GM21529 (cell line): Measurements from ENCODE around the gene PLA2G1B.
"Not testable (repeated sequence)": the region's sequence is repeated elsewhere in the genome, so short reads cannot be mapped to it uniquely, and the experiment has no call there.

Source experiments
- ATAC-seq: cut with Tn5 transposase; IDR thresholded peaks from one replicate; pipeline ENCODE4 v1.9.1; 2021; ENCODE audit not compliant: unreplicated experiment

PLA2G1B gene

DNA sequence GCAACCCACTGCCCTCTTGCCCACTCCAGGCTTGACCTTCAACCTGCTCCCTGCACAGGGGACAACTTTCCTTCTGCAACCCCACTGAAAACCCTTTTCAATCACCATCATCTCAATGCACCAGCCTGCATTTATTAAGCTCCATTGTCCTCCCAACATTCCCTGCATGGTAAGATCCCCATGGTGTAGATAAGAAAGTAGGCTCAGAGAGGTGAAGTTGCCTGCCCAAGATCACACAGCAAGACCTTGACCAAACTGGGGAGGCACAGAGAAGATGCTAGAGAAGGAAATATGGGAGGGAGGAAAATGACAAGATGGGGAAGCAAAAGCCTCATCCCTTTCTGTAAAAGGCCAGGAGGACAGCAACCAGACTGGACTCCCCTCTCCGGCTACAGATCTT, 31.5 kb upstream of the PLA2G1B start:
- no peak for ATAC-seq

DNA sequence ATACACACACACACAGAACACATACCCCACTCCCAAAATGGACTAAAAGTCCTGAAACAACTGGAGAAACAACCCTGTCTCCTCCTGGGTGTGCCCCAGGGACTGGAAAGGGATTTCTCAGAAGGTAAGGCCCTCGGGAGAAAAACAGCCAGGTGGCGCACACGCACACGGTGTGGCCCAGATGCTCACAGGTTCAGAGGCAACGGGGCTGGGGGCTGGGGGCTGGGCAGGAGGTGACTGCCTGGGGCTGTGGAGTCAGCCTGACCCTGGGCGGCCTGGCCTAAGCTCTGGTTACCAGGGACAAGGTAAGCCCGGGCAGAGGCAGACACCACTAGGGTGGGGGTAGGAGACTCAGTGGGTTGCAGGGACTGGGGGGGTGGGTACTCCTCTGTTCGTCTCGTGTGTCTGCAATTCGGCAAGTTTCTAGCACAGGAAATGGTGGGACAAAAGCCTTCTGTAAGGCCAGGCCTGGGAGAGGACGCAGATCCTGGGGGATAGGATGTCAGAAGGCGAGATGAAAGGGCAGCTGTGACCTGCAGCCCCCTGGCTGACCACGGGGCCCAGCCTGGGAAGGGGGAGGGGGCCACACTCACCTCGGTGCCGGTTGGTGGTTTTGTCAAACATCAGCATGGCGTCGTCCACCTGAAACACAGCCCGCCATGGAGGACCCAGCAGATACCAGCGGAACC, 31.0 kb upstream of the PLA2G1B start:
- no peak for ATAC-seq

DNA sequence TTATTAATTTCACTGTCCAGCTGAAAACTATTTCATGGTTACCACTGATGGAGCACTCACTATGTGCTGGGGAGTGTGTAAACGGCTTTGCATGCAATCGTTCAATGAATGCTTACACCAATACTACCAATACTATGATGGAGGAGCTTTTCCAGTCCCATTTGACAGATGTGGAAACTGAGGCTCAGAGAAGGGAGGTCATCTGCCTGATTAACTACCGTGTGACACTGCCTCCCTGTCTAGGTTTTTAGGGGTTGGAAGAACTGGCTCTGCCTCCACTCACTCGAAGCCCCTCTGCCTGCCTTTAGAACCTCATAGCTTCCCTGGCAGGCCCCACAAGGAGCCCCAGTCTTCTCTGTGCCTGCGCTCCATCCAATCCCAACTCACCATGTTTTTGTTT, 29.5 kb upstream of the PLA2G1B start:
- no peak for ATAC-seq

DNA sequence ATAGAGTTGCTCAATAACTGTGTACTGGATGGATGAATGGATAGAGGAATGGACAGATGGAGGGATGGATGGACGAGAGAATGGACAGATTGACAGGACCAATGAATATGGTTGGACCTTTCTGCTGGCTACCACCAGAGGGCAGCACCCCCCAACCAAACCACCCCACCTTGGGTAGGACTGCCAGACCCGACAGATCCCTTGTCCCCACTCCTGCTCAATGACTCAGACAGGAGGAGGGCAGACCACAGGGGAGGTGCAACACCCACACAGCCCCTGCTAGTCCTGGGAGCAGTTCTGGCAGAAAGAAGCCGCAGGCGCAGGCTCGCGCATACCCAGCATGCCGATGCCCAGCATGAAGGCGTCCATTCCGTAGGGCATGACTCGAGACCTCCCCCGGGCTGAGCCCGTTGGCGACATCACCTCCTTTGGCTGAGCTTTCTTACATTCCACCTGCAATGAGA, 29.0 kb upstream of the PLA2G1B start:
- no peak for ATAC-seq

DNA sequence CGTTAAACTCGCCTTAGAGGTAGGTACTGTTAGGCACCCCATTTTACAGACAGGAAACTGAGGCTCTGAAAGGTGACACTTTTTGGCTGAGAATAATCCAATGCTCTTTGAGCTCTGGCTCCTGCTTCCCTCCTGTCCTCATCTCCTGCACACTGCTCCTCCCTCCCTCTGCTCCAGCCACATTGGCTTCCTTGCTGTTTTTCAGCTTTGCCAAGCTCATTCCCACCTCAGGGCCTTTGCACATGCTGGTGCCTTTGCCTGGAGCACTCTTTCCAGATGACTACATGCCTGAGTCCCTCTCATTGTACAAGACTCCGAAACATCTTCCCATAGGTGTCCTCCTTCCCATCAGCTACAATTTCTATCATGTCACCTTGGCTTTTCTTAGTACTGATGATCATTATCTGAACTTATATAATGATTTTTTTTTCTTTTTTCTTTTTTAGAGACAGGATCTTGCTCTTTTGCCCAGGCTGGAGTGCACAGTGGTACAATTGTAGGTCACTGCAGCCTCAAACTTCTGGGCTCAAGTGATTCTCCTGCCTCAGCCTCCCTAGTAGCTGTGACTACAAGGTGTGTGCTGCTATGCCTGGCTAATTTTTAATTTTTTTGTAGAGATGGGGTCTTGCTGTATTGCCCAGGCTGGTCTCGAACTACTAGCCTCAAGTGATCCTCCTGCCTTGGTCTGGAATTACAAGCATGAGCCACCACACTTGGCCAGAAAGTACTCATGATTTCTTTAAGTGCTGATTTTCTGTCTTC, 26.2 kb upstream of the PLA2G1B start:
- no peak for ATAC-seq

DNA sequence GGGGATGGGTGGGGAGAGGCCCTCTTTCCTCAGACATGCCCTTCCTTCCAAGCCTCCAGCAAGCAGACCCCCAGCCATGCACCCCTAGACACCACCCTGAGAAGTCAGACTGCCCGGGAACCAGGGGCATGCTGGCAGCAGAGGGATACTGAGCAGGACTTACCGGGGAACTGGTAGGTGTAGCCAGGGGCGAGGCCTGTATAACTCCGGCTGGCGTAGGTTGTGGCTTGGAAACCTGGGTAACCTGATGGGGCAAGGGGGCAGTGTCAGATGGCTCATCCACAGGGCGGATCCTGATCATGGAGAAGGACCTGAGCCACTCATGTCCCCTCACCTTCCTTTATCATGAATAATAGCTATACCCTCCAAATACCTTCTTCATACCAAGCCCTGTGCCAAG, 25.6 kb upstream of the PLA2G1B start:
- ATAC-seq = no peak

DNA sequence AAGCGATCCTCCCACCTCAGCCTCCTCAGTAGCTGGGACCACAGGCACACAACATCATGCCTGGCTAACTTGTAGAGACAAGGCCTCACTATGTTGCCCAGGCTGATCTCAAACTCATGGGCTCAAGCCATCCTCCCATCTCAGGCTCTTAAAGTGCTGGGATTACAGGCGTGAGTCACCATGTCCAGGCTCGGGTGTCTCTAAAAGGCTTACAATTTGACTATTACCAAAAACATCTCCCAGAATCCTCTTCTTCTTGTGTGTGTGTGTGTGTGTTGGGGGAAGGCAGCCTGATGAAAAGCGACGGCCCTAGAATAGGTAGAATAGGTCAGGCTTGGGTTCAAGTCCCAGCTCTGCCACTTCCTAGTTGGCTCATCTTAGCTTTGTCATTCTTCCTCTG, 24.5 kb upstream of the PLA2G1B start:
- ATAC-seq = no peak

DNA sequence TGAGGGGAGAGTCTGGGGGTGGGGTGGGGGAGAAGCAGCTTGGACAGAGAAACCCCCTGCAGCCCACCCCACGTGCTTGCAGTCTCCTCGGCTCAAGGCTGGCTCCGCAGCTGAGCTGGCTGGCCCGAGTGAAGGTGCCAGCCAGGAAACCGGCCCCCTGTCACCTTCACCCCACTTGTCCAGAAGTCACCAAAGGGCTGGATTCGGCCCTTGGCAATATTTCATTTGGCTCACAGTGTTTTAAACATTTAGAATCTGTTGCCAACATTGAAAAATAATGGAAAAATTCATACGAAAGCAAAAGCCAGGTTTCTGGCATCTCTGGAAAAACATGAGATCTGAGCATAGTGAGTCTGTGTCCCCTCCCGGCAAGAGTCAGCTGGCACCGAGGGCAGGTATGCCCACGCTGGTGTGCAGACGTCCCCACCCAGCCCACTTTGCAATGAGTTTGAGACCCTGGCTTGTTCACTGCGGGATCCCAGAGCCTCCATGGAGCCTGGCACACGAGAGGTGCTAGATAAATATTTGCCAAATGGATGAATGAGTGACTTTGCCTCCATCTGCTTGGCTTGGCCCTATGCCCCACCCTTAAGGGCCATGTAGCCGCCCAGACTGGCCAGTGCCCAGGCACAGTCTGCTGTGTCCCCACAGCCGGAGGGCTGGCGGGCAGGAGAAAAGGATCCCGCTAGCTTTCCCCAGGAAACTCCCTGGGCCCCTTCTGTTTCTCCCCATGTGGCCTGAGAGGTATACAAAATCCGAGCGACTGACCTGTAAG, 23.2 kb upstream of the PLA2G1B start:
- ATAC-seq = no peak

DNA sequence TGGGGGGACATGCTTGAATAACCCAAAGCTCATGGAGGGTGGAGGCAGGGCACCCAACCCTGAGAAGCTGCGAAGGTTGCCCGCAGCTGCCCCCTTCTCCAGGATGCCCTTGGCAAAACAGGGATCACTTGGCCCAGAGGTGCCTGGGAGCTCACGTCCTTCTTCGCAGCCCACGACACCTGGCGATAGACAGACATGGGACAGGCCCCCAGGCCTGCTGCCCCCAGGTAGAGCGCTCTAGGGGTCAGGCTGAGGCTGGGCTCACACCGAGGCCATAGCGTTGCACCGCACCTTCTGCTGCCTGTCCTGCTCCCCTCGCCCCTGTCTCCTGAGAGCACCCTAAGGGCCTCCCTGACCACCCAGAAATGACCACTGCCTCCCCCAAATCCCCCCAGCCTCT, 20.2 kb upstream of the PLA2G1B start:
- no peak for ATAC-seq

DNA sequence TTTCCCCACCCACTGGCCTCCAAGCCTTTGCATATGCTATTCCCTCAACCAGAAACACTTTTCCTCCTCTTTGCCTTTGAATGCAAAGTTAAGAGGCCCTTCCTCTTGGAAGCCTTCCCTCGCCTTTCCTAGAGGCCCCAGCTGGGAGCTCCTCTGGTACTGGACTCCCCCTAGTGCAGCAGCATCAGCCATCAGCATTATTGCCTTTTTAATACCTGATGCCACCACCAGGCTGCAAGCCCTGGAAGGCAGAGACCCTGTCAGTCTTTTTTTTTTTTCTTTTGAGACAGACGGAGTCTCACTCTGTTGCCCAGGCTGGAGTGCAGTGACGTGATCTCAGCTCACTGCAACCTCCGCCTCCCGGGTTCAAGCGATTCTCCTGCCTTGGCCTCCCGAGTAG, 19.1 kb upstream of the PLA2G1B start:
- no peak for ATAC-seq

DNA sequence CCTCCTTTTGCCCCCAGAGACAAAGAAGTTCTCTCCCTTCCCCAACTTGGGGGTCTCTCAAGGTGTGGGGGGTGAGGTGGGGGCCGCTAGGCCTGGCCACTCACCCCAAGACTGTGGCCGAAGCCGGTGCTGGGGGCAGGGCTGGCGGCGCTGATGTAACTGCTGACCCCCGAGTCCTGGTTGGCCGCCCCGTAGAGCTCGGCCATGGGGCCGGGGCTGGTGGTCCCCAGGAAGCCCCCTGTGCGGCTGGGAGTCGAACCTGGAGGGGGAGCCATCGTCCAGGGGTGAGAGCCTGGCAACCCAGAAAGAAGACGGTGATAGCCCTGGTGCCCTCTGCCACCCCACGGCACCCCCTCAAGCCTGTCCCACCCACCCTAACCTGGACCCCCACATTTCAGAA, 18.5 kb upstream of the PLA2G1B start:
- no peak for ATAC-seq

DNA sequence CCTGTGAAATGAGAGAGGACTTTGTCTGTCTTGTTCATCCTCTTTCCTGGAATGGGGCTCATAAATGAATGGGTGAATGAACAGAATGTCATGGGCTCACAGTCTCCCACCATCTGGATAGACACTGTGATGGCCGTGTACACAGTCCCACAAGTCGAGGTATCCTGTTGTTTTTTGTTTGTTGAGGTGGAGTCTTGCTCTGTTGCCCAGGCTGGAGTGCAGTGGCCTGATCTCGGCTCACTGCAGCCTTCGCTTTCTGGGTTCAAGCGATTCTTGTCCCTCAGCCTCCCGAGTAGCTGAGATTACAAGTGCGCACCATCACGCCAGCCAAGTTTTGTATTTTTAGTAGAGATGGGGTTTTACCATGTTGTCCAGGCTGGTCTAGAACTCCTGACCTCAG, 16.1 kb upstream of the PLA2G1B start:
- ATAC-seq = no peak

DNA sequence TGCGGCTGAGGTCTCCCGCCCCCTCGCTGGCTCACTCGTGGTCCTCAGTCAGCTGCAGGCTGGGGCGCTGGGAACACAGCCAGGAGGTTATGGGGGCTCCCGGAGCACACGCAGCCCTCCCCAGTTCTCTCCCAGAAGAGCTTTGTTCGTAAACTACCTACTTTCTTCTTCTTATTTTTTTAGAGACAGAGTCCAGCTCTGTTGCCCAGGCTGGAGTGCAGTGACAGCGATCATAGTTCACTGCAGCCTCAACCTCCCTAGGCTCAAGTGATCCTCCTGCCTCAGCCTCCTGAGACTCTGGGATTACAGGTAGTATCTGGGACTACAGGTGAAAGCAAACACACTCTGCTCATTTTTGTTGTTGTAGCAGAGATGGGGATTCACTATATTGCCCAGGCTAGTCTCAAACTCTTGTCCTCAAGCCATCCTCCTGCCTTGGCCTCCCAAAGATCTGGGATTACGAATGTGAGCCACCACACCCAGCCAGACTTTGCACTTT, 15.5 kb upstream of the PLA2G1B start:
- no peak for ATAC-seq

DNA sequence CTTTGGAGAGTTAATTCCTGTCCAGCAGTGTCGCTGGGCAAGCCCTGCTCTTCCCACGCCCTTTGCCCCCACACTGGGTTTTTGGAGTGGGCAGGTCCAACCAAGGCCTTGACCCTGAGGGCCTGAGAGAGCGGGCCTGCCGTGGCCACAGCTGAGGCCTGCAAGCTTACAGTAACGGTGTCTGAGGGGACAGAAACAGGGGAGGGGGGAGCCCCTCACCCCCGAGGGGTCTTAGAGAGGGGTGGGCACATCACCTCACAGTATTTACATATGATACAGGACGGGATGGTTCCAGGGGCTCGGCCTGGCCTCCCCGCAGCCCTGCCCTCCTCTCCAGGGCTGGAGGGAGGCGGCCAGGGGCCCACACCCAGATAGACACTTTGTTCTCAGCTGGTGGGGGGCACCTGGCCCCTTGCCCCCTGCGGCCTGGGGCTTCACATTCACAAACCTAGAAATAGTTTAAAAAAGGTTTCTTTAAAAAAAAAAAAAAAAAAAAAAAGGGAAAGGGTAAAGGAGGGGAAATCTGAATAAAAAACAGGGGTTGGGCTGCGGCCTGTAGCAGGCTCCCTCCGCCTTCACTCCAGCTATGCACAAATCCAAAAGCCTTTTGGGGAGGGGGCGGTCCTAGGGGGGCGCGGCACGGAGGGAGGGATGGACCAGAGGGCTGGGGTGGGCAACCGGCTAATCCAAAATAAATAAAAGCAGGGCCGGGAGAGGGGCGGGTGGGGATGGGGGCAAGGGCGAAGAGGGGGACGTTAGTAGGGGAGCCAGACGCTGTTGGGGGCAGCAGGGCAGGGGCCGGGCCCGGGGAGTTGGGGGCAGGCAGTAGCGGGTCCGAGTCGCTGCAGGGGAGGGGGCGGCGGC, 14.8 kb upstream of the PLA2G1B start:
- ATAC-seq = no peak

DNA sequence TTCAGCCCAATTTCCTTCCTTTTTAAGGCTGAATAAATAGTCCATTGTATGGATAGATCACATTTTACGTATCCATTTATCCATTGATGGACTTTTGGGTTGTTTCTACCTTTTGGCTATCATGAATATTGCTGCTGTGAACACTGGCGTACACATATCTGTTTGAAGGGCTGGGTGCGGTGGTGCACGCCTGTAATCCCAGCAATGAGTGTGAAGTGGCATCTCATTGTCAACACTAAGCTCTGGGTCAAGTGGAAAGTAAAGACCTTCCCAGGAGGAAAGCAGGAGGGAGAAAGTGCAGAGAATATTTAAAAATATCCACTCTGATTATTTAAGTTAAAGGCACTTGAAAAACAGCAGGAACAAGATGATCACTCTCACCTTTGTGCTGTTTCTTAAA, 11.7 kb upstream of the PLA2G1B start:
- no peak for ATAC-seq

DNA sequence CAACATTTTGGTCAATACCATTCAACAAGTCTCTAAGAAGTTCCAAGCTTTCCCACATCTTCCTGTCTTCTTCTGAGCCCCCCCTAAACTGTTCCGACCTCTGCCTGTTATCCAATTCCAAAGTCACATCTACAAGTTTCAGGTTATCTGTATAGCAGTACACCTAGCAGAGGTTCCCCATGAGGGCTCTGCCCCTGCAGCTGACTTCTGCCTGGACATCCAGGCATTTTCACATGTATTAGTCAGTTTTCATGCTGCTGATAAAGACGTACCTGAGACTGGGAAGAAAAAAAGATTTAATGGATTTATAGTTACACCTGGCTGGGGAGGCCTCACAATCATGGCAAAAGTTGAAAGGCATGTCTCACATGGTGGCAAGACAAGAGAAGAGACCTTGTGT, 10.2 kb upstream of the PLA2G1B start:
- no peak for ATAC-seq

DNA sequence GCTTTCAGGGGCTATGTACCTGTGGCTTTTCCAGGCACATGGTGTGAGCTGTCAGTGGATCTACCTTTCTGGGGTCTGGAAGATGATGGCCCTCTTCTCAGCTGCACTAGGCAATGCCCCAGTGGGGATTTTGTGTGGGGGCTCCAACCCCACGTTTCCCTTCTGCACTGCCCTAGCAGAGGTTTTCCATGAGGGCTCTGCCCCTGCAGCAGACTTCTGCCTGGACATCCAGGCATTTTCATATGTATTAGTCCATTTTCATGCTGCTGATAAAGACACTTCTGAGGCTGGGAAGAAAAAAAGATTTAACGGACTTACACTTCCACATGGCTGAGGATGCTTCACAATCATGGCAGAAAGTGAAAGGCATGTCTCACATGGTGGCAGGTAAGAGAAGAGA, 8.8 kb upstream of the PLA2G1B start:
- ATAC-seq = not testable (repeated sequence)

DNA sequence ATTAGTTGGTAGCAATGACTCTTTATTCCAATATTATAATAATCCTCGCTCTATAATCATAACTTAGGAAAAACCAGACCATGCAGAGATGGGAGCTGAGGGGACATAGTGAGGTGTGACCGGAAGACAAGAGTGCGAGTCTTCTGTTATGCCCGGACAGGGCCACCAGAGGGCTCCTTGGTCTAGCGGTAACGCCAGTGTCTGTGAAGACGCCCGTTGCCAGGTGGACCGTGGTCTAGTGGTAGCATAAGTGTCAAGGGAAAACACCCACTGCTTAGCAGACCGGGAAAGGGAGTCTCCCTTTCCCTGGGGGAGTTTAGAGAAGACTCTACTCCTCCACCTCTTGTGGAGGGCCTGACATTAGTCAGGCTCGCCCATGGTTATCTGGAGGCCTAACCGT, 7.9 kb upstream of the PLA2G1B start:
- not testable (repeated sequence) for ATAC-seq

DNA sequence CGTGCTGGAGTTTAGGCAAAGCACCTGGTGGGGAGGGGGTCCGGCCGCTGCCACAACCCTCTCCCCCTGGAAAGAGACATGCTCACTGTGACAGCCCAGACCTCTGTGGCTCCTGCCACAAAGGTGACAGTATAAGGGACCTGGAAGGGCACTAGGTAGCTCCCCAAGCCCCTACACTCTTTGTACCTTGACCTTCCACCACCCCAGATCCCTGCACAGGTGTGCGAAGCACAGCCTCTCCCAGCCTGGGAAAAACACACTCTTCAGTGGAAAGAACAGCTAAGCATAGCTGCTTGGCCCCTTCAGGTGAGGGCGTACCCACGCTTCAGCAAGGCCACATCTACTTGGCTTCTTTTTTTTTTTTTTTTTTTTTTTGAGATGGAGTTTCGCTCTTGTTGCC, 4.9 kb upstream of the PLA2G1B start:
- ATAC-seq = no peak

DNA sequence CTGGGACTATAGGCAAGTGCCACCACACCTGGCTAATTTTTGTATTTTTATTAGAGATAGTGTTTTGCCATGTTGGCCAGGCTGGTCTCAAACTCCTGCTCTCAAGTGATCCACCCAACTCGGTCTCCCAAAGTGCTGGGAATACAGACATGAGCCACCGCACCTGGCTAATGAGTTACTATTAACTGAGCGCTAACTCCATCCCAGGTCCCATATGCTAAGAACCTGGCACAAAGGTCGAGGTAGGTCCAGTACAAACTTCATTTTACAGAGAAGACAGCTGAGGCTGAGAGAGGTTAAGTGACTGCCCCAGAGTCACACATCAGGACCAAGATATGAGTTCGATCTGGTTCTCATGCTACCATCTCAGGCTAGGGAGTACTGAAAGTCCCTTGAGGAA, 4.5 kb upstream of the PLA2G1B start:
- no peak for ATAC-seq

DNA sequence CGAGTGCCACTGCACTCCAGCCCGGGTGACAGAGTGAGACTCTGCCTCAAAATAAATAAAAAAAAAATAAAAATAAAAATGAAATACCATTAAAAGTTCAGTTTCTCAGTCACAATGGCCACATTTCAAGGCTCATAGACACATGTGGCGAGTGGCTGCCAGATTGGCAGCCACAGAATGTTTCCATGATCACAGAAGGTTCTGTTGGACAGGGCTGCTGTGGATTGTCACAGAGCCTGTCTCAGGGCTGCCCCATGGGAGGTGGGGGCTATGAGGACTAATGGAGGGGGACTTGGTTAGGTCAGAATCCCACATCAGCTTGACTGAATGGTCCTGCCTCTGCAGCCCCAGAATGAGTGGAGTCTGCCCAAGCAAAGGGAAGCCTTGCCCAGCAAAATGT, 3.8 kb upstream of the PLA2G1B start:
- no peak for ATAC-seq
